Sigmoid colon (tissue), 4 donors: ENCODE measurements around the gene TMEM94.

Experiments
- EP300 ChIP-seq, 4 donors: sonication (generic); formaldehyde crosslinking; IDR thresholded peaks; one replicate each; pipeline ENCODE4 v1.6.1; 2017; ENCODE audit warnings: antibody characterized with exemption in 4 of 4
- TF ChIP-seq, protein P1 (sequence below), 4 experiments: fragments of 450-650 bp in 3 of 4; fragments of 200-600 bp in 1 of 4; IDR thresholded peaks; one replicate each; pipeline ENCODE4 v1.5.1; 2016 to 2019; ENCODE audit warnings: antibody characterized with exemption in 4 of 4, mild to moderate bottlenecking in 3 of 4, moderate library complexity in 2 of 4

DNA sequence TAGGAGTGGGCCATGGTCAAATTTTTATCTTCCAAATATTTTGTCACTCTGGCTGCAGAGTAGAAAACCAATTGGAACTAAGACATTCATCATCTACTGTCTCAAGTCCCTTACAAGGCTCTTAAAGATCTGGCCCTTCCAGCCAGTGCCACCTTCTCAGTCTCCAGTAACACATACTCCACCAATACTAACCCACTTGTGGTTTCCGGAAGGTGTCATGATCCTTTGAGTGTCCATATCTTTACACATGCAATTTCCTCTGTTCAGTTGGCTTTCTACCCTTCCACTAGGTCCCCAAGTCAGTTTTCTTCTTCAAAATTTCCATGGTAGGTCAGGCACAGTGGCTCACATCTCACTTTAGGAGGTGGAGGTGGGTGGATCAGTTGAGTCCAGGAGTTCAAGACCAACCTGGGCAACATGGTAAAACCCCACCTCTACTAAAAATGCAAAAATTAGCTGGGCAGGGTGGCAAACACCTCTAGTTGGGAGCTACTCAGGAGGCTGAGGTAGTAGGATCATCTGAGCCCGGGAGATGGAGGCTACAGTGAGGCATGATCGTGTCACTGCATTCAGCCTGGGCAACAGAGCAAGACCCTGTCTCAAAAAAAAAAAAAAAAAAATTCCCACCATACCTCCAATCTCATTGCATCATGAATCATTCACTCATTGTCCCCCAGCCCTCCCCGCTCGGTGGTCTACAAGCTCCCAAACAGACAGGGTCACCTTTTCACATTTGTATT, 44.9 kb upstream of the TMEM94 start:
- TF ChIP-seq EP300 (IDR thresholded peaks at IDR 0.05): no peak
- TF ChIP-seq, protein P1, sequence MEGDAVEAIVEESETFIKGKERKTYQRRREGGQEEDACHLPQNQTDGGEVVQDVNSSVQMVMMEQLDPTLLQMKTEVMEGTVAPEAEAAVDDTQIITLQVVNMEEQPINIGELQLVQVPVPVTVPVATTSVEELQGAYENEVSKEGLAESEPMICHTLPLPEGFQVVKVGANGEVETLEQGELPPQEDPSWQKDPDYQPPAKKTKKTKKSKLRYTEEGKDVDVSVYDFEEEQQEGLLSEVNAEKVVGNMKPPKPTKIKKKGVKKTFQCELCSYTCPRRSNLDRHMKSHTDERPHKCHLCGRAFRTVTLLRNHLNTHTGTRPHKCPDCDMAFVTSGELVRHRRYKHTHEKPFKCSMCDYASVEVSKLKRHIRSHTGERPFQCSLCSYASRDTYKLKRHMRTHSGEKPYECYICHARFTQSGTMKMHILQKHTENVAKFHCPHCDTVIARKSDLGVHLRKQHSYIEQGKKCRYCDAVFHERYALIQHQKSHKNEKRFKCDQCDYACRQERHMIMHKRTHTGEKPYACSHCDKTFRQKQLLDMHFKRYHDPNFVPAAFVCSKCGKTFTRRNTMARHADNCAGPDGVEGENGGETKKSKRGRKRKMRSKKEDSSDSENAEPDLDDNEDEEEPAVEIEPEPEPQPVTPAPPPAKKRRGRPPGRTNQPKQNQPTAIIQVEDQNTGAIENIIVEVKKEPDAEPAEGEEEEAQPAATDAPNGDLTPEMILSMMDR (IDR thresholded peaks at IDR 0.05): no peak
